Liver (tissue), 9 donors: ENCODE data around the gene TACSTD2. TPM values are rescaled to one million over a fixed set of nuclear protein-coding genes. Genes with fewer than 3 reads are reported as not detected.

Experiments used
- DNase-seq: peaks from one replicate; pipeline ENCODE4 v3.0.0-alpha.2; 2017; ENCODE audit warnings: low spot score
- H3K27ac ChIP-seq, 2 donors: one replicate each; pipeline ENCODE4 v1.7.0; 2013; ENCODE audit warnings: inconsistent platforms in 2 of 2, low read length in 2 of 2, control low read depth in 1 of 2, low read depth in 1 of 2, mild to moderate bottlenecking in 1 of 2
- H3K27me3 ChIP-seq, 4 donors: one replicate each; pipeline versions ENCODE4 v1.6.1 to v1.7.0; 2013; ENCODE audit warnings: low read length in 3 of 4, inconsistent platforms in 1 of 4, mild to moderate bottlenecking in 1 of 4, moderate library complexity in 1 of 4; ENCODE audit not compliant: control insufficient read depth in 4 of 4, insufficient read depth in 4 of 4
- H3K36me3 ChIP-seq, 4 donors: one replicate each; pipeline versions ENCODE4 v1.6.1 to v1.7.0; 2013; ENCODE audit warnings: low read length in 3 of 4, mild to moderate bottlenecking in 3 of 4, low read depth in 1 of 4, moderate library complexity in 1 of 4; ENCODE audit not compliant: control insufficient read depth in 4 of 4, insufficient read depth in 3 of 4
- H3K4me1 ChIP-seq, 4 donors: one replicate each; pipeline versions ENCODE4 v1.6.1 to v1.7.0; 2013; ENCODE audit warnings: low read length in 3 of 4, mild to moderate bottlenecking in 3 of 4, moderate library complexity in 1 of 4; ENCODE audit not compliant: control insufficient read depth in 4 of 4, insufficient read depth in 4 of 4
- H3K4me3 ChIP-seq, 3 donors: one replicate each; pipeline versions ENCODE4 v1.6.1 to v1.7.0; 2013; ENCODE audit warnings: low read length in 3 of 3, control low read depth in 1 of 3, low read depth in 1 of 3, mild to moderate bottlenecking in 1 of 3
- H3K9ac ChIP-seq, 2 donors: one replicate each; pipeline ENCODE4 v1.7.0; 2013; ENCODE audit warnings: low read length in 2 of 2, mild to moderate bottlenecking in 2 of 2, moderate library complexity in 2 of 2, control low read depth in 1 of 2, low read depth in 1 of 2
- H3K9me3 ChIP-seq, 4 donors: one replicate each; pipeline versions ENCODE4 v1.6.1 to v1.7.0; 2013; ENCODE audit warnings: low read length in 3 of 4; ENCODE audit not compliant: control insufficient read depth in 4 of 4
- ATF3 ChIP-seq: IDR thresholded peaks from 2 replicates; pipeline ENCODE4 v1.6.1; 2016; ENCODE audit warnings: antibody characterized with exemption
- EGR1 ChIP-seq, 2 donors: IDR thresholded peaks; 2 replicates each; pipeline ENCODE4 v1.6.1; 2016 to 2018; ENCODE audit warnings: antibody characterized with exemption in 2 of 2, low read depth in 2 of 2
- FOXA1 ChIP-seq: IDR thresholded peaks from 2 replicates; pipeline ENCODE4 v1.6.1; 2016; ENCODE audit warnings: antibody characterized with exemption
- FOXA2 ChIP-seq: IDR thresholded peaks from 2 replicates; pipeline ENCODE4 v1.6.1; 2016; ENCODE audit warnings: antibody characterized with exemption
- GABPA ChIP-seq, 2 donors: IDR thresholded peaks in 1 of 2; conservative IDR thresholded peaks in 1 of 2; 2 replicates each; pipeline ENCODE4 v1.6.1; 2016; ENCODE audit warnings: antibody characterized with exemption in 2 of 2, mild to moderate bottlenecking in 1 of 2, moderate library complexity in 1 of 2
- HNF4A ChIP-seq, 2 donors: conservative IDR thresholded peaks; 2 replicates each; pipeline ENCODE4 v1.6.1; 2016; ENCODE audit warnings: antibody characterized with exemption in 2 of 2, mild to moderate bottlenecking in 2 of 2
- HNF4G ChIP-seq: IDR thresholded peaks from 2 replicates; pipeline ENCODE4 v1.6.1; 2016; ENCODE audit warnings: antibody characterized with exemption
- JUND ChIP-seq, 2 donors: IDR thresholded peaks; 2 replicates each; pipeline ENCODE4 v1.6.1; 2016; ENCODE audit warnings: antibody characterized with exemption in 2 of 2
- MAX ChIP-seq: IDR thresholded peaks from 2 replicates; pipeline ENCODE4 v1.6.1; 2016; ENCODE audit warnings: antibody characterized with exemption
- NR2F2 ChIP-seq: IDR thresholded peaks from 2 replicates; pipeline ENCODE4 v1.6.1; 2016; ENCODE audit warnings: antibody characterized with exemption
- RAD21 ChIP-seq, 2 donors: IDR thresholded peaks; 2 replicates each; pipeline ENCODE4 v1.6.1; 2016; ENCODE audit warnings: antibody characterized with exemption in 2 of 2, mild to moderate bottlenecking in 2 of 2
- RXRA ChIP-seq, 2 donors: IDR thresholded peaks; 2 replicates each; pipeline ENCODE4 v1.6.1; 2017 to 2018; ENCODE audit warnings: antibody characterized with exemption in 2 of 2, mild to moderate bottlenecking in 1 of 2
- SP1 ChIP-seq: IDR thresholded peaks from 2 replicates; pipeline ENCODE4 v1.6.1; 2018; ENCODE audit warnings: antibody characterized with exemption, mild to moderate bottlenecking
- TAF1 ChIP-seq: conservative IDR thresholded peaks from 2 replicates; pipeline ENCODE4 v1.6.1; 2016; ENCODE audit warnings: antibody characterized with exemption, mild to moderate bottlenecking
- YY1 ChIP-seq: IDR thresholded peaks from 2 replicates; pipeline ENCODE4 v1.6.1; 2016; ENCODE audit warnings: antibody characterized with exemption, mild to moderate bottlenecking
- ZBTB33 ChIP-seq: IDR thresholded peaks from 2 replicates; pipeline ENCODE4 v1.6.1; 2016; ENCODE audit warnings: antibody characterized with exemption
- WGBS: extraction: QIAGEN DNeasy Blood & Tissue Kit; methylation state at CpG from one replicate; pipeline ENCODE4 v1.1.7; 2013; 5-methylcytosine and 5-hydroxymethylcytosine counted together
- polyA plus RNA-seq, 2 donors: library from polyadenylated mRNA; stranded (reverse) in 1 of 2; unstranded in 1 of 2; fragments of 200-250 nt in 1 of 2; fragments of >200 nt in 1 of 2; fragmentation: Nextera tagmentation in 1 of 2; extraction: Ambion mirVana in 1 of 2; gene quantifications; one replicate each; pipeline versions ENCODE4 v1.2.1 to v1.2.3, GENCODE V29; 2013 to 2015
- total RNA-seq, 2 donors: library from RNA; depleted of rRNA; stranded (reverse); fragments of >200 nt; gene quantifications; one replicate each; pipeline ENCODE4 v1.2.3, GENCODE V29; 2014
- TF ChIP-seq, protein P1 (sequence below): fragments of 150-350 bp; IDR thresholded peaks from 2 replicates; pipeline ENCODE4 v1.5.1; 2017; ENCODE audit warnings: improper control_type of control experiment, low read depth, low read length; ENCODE audit not compliant: missing input control
- TF ChIP-seq, protein P2 (sequence below): IDR thresholded peaks from 2 replicates; pipeline ENCODE4 v1.6.1; 2016; ENCODE audit warnings: antibody characterized with exemption, mild to moderate bottlenecking
- donor health status: healthy.
- donor health status: healthy.
- donor health status: healthy.
- donor health status: healthy.
- donor health status: healthy.

Gene TACSTD2
- total and polyA plus RNA-seq, 4 donors = 0.61 to 1.5 (median 1.1) TPM

DNA sequence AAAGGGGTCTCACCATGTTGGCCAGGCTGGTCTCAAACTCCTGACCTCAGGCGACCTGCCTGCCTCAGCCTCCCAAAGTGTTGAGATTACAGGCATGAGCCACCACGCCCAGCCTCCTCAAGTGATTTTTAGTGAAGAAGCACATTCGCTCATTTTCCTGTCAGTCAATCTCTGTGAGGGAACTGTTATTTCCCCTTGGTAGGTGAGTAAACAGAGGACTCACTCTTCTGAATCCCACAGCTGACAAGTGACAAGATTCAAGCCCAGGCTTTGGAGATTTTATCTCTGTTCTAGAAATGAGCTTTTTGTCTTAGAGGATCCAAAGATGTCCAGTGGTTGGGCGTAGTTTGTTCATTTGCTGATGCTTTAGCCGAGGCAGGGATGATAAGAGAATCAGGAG lies 43.9 kb upstream of the TACSTD2 start:
- WGBS = 78% methylated on average over 5 of the region's 5 CpGs
- H3K9ac ChIP-seq = no peak overlapping the region
- H3K4me3 ChIP-seq = no peak overlapping the region
- no peaks in the 10 kb centered on the region for H3K36me3 ChIP-seq
- TF ChIP-seq HNF4G = no peak
- no peak for TF ChIP-seq RXRA (IDR thresholded peaks at IDR 0.05)
- no peak for TF ChIP-seq ATF3
- TF ChIP-seq EGR1 (IDR thresholded peaks at IDR 0.05; ENCODE audit: low read depth in 2 of 2) = no peak
- TF ChIP-seq FOXA1 = no peak
- TF ChIP-seq, protein P1, sequence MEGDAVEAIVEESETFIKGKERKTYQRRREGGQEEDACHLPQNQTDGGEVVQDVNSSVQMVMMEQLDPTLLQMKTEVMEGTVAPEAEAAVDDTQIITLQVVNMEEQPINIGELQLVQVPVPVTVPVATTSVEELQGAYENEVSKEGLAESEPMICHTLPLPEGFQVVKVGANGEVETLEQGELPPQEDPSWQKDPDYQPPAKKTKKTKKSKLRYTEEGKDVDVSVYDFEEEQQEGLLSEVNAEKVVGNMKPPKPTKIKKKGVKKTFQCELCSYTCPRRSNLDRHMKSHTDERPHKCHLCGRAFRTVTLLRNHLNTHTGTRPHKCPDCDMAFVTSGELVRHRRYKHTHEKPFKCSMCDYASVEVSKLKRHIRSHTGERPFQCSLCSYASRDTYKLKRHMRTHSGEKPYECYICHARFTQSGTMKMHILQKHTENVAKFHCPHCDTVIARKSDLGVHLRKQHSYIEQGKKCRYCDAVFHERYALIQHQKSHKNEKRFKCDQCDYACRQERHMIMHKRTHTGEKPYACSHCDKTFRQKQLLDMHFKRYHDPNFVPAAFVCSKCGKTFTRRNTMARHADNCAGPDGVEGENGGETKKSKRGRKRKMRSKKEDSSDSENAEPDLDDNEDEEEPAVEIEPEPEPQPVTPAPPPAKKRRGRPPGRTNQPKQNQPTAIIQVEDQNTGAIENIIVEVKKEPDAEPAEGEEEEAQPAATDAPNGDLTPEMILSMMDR = no peak
- TF ChIP-seq GABPA (IDR thresholded peaks at IDR 0.05 in 1 of 2, conservative IDR thresholded peaks at IDR 0.05 in 1 of 2) = no peak
- no peak for TF ChIP-seq ZBTB33
- TF ChIP-seq NR2F2 = no peak
- TF ChIP-seq, protein P2, sequence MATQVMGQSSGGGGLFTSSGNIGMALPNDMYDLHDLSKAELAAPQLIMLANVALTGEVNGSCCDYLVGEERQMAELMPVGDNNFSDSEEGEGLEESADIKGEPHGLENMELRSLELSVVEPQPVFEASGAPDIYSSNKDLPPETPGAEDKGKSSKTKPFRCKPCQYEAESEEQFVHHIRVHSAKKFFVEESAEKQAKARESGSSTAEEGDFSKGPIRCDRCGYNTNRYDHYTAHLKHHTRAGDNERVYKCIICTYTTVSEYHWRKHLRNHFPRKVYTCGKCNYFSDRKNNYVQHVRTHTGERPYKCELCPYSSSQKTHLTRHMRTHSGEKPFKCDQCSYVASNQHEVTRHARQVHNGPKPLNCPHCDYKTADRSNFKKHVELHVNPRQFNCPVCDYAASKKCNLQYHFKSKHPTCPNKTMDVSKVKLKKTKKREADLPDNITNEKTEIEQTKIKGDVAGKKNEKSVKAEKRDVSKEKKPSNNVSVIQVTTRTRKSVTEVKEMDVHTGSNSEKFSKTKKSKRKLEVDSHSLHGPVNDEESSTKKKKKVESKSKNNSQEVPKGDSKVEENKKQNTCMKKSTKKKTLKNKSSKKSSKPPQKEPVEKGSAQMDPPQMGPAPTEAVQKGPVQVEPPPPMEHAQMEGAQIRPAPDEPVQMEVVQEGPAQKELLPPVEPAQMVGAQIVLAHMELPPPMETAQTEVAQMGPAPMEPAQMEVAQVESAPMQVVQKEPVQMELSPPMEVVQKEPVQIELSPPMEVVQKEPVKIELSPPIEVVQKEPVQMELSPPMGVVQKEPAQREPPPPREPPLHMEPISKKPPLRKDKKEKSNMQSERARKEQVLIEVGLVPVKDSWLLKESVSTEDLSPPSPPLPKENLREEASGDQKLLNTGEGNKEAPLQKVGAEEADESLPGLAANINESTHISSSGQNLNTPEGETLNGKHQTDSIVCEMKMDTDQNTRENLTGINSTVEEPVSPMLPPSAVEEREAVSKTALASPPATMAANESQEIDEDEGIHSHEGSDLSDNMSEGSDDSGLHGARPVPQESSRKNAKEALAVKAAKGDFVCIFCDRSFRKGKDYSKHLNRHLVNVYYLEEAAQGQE = no peak
- no peak for TF ChIP-seq YY1
- TF ChIP-seq FOXA2 = no peak
- TF ChIP-seq HNF4A (conservative IDR thresholded peaks at IDR 0.05) = no peak
- TF ChIP-seq JUND (IDR thresholded peaks at IDR 0.05) = no peak
- TF ChIP-seq SP1 = no peak
- TF ChIP-seq TAF1 = no peak
- no peak for TF ChIP-seq MAX
- TF ChIP-seq RAD21 (IDR thresholded peaks at IDR 0.05) = no peak
- no peak for DNase-seq
- H3K27me3 ChIP-seq = no peaks in the 10 kb centered on the region
- H3K27ac ChIP-seq = no peak overlapping the region
- H3K9me3 ChIP-seq = no peaks in the 10 kb centered on the region
- H3K4me1 ChIP-seq = no peaks in the 10 kb centered on the region
